Right lobe of liver (tissue), 4 donors: ENCODE measurements around the gene TECPR2.

Experiments
- CTCF ChIP-seq, 4 donors: fragments of 200-600 bp in 3 of 4; fragments of 450-650 bp in 1 of 4; IDR thresholded peaks; one replicate each; pipeline versions ENCODE4 v1.5.1 to v1.8.0; 2016 to 2022; ENCODE audit warnings: antibody characterized with exemption in 4 of 4, mild to moderate bottlenecking in 2 of 4
- POLR2A ChIP-seq: fragments of 450-650 bp; IDR thresholded peaks from one replicate; pipeline ENCODE4 v1.6.1; 2017; ENCODE audit warnings: antibody characterized with exemption, mild to moderate bottlenecking
- donor health status: DM: no; HTN: no; CAD: no.
- donor health status: DM: no; HTN: no; CAD: no.
- donor health status: DM: no; HTN: yes; CAD: no.

- TF ChIP-seq CTCF (IDR thresholded peaks at IDR 0.05): no peak
- no peak for TF ChIP-seq POLR2A
Measured at GRCh38 chr14:102502571-102502970, 139.8 kb downstream of the TECPR2 start.
